ENCODE results near the gene C10orf62. TPM values are rescaled to one million over a fixed set of nuclear protein-coding genes. Genes with fewer than 3 reads are reported as not detected.

Gene C10orf62
- total RNA-seq, 6 experiments from 2014 or later = 1.2 to 4.1 (median 2.2) TPM; not detected in 1

GRCh38 chr10:97584798-97585438 is 4.6 kb upstream of the C10orf62 start:
- TF ChIP-seq POLR2A (IDR thresholded peaks at IDR 0.05) = no peak
- TF ChIP-seq, protein P1, sequence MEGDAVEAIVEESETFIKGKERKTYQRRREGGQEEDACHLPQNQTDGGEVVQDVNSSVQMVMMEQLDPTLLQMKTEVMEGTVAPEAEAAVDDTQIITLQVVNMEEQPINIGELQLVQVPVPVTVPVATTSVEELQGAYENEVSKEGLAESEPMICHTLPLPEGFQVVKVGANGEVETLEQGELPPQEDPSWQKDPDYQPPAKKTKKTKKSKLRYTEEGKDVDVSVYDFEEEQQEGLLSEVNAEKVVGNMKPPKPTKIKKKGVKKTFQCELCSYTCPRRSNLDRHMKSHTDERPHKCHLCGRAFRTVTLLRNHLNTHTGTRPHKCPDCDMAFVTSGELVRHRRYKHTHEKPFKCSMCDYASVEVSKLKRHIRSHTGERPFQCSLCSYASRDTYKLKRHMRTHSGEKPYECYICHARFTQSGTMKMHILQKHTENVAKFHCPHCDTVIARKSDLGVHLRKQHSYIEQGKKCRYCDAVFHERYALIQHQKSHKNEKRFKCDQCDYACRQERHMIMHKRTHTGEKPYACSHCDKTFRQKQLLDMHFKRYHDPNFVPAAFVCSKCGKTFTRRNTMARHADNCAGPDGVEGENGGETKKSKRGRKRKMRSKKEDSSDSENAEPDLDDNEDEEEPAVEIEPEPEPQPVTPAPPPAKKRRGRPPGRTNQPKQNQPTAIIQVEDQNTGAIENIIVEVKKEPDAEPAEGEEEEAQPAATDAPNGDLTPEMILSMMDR (IDR thresholded peaks at IDR 0.05) = no peak
- Histone ChIP-seq H3K4me1 (peaks cover 0 to 31% (median 7%) of the 10 kb centered on the region in 4 donors), H3K9me3 (no peaks in the 10 kb centered on the region), H3K27ac (peak overlapping the region; percentile 73 to 96 (median 95)), H3K4me3 (peak overlapping the region in 2 of 3 donors; percentile 37 to 64), H3K27me3 (no peaks in the 10 kb centered on the region), H3K36me3 (peaks cover 0 to 2% (median 0%) of the 10 kb centered on the region in 4 donors)
- intact Hi-C loops (cut with DNase I) = no loop called here
- DNase-seq (peak; percentile 46 to 86 (median 85)), ATAC-seq (peak; percentile 40 to 63 (median 56))
- 23% methylated on average over 4 of the region's 5 CpGs for WGBS (ENCODE audit: insufficient coverage, low coverage, low lambda C conversion rate, missing lambda C conversion rate)

DNA sequence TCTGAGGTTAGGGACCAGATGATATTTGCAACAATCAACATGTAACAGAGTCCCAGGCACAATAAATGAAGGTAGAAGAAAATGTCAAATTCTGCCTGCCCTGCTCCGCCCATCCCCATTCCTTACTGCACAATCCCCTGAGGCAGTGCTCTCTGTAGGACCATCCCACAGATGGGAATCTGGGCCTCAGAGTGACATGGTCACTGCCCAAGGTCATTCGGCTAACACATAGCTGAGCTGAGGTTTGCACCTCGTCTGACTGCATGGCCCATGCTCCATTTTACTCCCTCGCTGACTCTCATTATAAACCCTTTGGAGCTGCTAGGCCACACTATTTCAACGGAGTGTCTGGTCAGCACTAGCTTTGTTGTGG is 4.1 kb upstream of the C10orf62 start:
- intact Hi-C loops (cut with DNase I) = no loop called here
- Histone ChIP-seq H3K27me3 (no peaks in the 10 kb centered on the region), H3K4me3 (peak overlapping the region in 2 of 3 donors; percentile 37 to 64), H3K36me3 (peaks cover 0 to 7% (median 0%) of the 10 kb centered on the region in 4 donors), H3K4me1 (peaks cover 0 to 31% (median 7%) of the 10 kb centered on the region in 4 donors), H3K9me3 (no peaks in the 10 kb centered on the region), H3K27ac (peak overlapping the region; percentile 73 to 96 (median 95))
- DNase-seq (peak in 1 of 3 donors; percentile 28), ATAC-seq (peak in 1 of 4 donors; percentile 9)
- WGBS (ENCODE audit: insufficient coverage, low coverage, low lambda C conversion rate, missing lambda C conversion rate) = 63% methylated on average over 4 of the region's 5 CpGs
- TF ChIP-seq POLR2A (IDR thresholded peaks at IDR 0.05) = no peak
- TF ChIP-seq, protein P1 (IDR thresholded peaks at IDR 0.05) = no peak

- no peak for TF ChIP-seq POLR2A (IDR thresholded peaks at IDR 0.05)
- TF ChIP-seq, protein P1 (IDR thresholded peaks at IDR 0.05) = no peak
- intact Hi-C loops (cut with DNase I) = no loop called here
- H3K4me1 ChIP-seq = peaks cover 0 to 31% (median 7%) of the 10 kb centered on the region in 4 donors
- no peak for DNase-seq
- H3K9me3 ChIP-seq = no peaks in the 10 kb centered on the region
- ATAC-seq = no peak
- H3K27me3 ChIP-seq = no peaks in the 10 kb centered on the region
- peaks cover 0 to 11% (median 0%) of the 10 kb centered on the region in 4 donors for H3K36me3 ChIP-seq
- H3K27ac ChIP-seq = peak overlapping the region in 2 of 3 donors; percentile 51 to 96
- H3K4me3 ChIP-seq = peak overlapping the region in 1 of 3 donors; percentile 64
- 80% methylated on average over 1 of the region's 2 CpGs for WGBS (ENCODE audit: insufficient coverage, low coverage, low lambda C conversion rate, missing lambda C conversion rate)
These were observed 2.3 kb upstream of the C10orf62 start for GRCh38 chr10:97587183-97587582.

DNA sequence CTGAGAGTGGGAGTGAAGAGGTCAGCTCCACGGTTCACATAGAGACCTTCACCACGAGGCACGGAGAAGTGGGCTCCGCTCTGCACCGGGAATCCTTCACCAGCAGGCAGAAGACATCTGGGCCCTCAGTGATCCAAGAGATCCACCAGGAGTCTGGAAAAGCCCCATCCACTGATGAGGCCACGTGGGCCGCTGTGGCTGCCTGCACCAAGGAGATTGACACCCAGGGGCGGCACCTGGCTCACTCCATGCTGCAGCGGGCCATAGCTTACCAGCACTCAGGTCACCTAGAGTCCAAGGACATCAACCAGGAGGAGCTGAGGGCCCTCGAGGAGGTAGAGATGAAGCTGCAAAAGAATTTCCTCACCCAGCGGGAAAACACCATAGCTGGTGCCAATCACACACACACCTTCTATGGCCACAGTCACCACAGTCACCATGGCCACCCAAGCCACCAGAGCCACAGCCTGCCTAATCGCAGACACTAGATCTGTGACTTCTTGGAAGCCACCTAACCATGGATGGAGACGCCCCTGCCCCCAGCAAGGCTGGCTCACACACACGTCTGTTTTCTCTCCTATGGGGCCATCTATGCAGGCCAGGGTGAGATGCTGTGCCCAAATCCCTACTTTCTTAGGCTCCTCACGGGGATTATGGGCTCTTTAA is 694 bp downstream of the C10orf62 start:
- no peak overlapping the region for H3K4me3 ChIP-seq
- intact Hi-C loops (cut with DNase I) = no loop called here

More for the DNA sequence above, 694 bp downstream of the C10orf62 start:
- Histone ChIP-seq H3K36me3 (peaks cover 0 to 11% (median 0%) of the 10 kb centered on the region in 4 donors), H3K27me3 (no peaks in the 10 kb centered on the region), H3K4me1 (peaks cover 0 to 27% (median 7%) of the 10 kb centered on the region in 4 donors), H3K27ac (no peak overlapping the region), H3K9me3 (no peaks in the 10 kb centered on the region)
- no peak for TF ChIP-seq POLR2A (IDR thresholded peaks at IDR 0.05)
- TF ChIP-seq, protein P1 (IDR thresholded peaks at IDR 0.05) = no peak
- DNase-seq (peak in 1 of 3 donors; percentile 43), ATAC-seq (no peak)
- WGBS (ENCODE audit: insufficient coverage, low coverage, low lambda C conversion rate, missing lambda C conversion rate) = 86% methylated on average over 2 of the region's 15 CpGs

All from right lobe of liver (tissue), 6 donors.